Measurements from ENCODE around the gene RAB1B. TPM values are rescaled to one million over a fixed set of nuclear protein-coding genes. Genes with fewer than 3 reads are reported as not detected.

Gene RAB1B
- 10 to 100 TPM; 46.3 to 95.3 (median 68.6) TPM for total RNA-seq

DNA sequence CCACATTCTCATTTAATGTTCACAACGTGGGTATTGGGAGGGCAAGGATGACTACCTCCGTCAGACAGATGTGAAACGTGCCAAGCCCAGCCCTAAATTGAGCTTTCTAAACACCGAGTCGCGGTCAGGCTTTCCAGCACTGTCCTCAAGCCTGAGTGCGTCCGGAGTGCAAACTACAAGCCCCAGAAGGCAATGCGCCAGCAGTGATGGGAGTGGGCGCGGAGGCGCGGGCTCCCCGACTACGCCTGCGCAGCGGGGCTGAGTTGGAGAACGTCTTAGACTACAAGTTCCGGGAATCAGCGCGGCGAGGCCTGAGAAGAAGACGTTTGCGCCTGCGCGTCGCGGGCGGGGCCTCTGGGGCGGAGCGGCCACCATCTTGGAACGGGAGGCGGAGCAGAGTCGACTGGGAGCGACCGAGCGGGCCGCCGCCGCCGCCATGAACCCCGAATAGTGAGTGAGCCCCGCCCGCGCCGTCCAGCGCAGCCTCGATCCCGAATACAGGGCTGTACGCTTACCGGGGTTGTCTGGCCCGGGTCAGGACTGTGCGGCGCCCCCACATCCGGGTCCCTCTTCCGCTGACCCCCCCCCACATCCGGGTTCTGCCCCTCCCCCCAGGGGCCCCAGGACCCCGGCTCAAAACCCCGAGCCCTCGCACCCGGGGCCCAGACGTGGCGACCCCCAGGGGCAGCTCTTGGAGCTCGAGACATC, at the start of gene RAB1B:
Gene RAB1B, plus strand, starts transcription at position 396 of the 708 bp plus-strand sequence. Its CDS starts 41 bp downstream, at position 437.
- TF ChIP-seq, protein P1, sequence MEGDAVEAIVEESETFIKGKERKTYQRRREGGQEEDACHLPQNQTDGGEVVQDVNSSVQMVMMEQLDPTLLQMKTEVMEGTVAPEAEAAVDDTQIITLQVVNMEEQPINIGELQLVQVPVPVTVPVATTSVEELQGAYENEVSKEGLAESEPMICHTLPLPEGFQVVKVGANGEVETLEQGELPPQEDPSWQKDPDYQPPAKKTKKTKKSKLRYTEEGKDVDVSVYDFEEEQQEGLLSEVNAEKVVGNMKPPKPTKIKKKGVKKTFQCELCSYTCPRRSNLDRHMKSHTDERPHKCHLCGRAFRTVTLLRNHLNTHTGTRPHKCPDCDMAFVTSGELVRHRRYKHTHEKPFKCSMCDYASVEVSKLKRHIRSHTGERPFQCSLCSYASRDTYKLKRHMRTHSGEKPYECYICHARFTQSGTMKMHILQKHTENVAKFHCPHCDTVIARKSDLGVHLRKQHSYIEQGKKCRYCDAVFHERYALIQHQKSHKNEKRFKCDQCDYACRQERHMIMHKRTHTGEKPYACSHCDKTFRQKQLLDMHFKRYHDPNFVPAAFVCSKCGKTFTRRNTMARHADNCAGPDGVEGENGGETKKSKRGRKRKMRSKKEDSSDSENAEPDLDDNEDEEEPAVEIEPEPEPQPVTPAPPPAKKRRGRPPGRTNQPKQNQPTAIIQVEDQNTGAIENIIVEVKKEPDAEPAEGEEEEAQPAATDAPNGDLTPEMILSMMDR (IDR thresholded peaks at IDR 0.05; ENCODE audit: low read depth): no peak

DNA sequence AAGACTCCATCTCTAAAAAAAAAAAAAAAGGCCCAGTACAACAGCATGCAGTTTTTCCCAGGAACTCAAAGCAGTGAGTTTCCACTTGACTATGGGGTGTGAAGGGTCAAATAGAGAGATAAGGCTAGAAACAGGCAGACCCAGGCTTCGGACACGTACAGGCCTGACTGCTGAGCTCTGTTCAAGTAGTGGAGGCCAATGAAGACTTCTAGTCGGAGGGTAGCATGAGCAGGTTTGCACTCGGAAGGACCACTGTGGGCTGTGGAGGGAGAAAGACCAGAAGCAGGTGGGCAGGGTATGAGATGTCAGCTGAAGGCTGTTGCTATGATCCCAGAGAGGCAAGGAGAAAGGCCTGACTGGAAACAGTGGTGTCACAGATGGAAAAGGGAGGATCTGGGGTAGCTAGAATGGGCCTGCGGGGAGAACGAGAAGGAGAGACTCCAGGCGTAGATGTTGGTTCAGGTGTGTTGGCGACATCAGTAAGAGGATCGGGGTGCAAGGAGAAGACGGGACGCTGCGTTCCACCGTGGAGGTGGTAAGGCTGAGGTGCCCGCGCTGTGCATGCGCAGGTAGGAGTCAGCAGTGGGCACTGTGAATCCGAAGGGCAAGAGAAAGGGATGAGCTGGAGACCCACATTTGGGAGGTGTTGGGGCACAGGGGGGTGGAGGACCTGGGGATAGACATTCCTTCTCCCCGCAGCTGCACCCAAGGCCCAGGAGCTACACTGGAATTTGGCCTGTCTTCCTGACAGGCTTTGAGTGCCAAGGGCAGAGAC, 49.4 kb upstream of the RAB1B start:
- TF ChIP-seq, protein P1 (IDR thresholded peaks at IDR 0.05; ENCODE audit: low read depth): no peak

DNA sequence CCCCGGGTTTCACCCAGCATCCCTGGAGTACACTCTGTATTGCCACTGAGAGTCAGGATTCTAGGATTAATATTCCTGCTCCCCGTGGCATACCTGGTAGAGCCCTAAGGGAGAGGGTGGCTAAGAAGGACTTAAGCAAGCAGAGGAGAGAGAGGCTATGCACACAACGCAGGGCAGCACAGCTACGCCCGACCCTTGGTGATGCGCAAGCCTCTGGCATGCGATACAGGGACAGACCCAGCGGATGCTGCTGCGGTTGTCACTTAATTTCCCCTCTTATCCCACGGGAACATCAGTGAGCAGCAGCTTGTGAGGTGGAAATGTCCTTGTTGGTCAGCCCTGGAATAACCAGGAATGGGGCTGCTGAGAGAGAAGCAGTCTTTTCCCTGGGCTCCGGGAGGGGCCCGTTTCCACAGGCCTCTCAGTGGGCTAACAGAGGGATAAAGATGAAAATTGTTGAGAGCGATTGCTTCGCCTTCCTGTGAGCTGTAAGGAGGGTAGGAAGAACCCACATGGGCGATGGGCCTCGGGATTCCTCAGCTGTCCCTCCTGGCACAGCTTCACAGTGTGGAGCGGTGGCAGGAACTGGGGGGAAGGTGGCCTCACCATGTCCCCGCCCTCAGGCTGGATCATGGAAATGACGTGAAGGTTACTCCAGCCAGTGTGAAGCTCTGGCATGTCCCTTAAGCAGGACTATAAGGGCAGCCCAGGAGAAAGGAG, 48.4 kb upstream of the RAB1B start:
- TF ChIP-seq, protein P1 (IDR thresholded peaks at IDR 0.05; ENCODE audit: low read depth): no peak

DNA sequence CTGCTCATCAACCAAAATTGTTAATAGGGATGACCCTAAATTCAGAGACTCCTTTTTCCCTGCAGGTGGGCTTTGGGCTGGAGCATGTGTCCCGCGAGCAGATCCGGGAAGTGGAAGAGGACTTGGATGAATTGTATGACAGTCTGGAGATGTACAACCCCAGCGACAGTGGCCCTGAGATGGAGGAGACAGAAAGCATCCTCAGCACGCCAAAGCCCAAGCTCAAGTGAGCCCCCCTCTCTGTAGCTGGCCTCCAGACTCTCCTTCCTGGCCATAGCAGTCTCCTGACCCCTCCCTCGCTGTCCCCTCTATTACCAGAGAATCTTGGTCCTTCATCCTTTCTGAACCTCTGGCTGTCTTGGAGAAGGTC, 47.9 kb upstream of the RAB1B start:
- TF ChIP-seq, protein P1 (IDR thresholded peaks at IDR 0.05; ENCODE audit: low read depth): no peak

DNA sequence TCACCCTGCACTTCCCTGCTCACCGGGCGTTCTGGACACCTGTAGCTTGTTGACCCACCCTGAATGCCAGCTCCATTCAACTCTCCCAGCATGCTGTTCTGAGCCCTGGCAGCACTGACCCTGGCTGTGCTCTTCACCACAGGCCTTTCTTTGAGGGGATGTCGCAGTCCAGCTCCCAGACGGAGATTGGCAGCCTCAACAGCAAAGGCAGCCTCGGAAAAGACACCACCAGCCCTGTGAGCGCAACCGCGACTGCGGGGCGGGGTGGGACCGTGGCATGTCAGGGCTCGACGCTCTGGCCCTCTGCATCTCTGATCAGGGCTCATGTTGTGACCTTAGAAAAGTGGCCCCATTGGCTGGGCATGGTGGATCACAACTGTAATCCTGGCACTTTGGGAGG, 47.4 kb upstream of the RAB1B start:
- TF ChIP-seq, protein P1 (IDR thresholded peaks at IDR 0.05; ENCODE audit: low read depth): no peak

DNA sequence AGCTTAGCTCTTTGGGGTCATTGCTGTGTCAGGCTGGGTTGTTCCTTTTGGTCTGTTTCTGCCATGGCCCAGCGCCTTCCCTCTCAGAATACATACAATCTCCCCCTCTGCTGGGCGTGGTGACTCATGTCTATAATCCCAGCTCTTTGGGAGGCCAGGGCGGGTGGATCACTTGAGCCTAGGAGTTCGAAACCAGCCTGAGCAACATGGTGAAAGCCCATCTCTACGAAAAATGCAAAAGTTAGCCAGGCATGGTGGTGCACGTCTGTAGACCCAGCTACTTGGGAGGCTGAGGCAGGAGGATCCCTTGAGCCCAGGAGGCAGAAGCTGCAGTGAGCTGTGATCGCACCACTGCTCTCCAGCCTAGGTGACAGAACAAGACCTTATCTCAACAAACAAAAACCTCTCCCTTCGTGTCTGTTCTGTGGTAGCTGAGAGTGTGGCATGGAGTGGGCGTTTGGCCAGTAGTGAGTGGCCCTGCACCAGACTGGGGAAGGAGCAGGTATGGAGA, 46.7 kb upstream of the RAB1B start:
- TF ChIP-seq, protein P1 (IDR thresholded peaks at IDR 0.05; ENCODE audit: low read depth): no peak
